ENCODE data around the gene PIGQ.

DNA sequence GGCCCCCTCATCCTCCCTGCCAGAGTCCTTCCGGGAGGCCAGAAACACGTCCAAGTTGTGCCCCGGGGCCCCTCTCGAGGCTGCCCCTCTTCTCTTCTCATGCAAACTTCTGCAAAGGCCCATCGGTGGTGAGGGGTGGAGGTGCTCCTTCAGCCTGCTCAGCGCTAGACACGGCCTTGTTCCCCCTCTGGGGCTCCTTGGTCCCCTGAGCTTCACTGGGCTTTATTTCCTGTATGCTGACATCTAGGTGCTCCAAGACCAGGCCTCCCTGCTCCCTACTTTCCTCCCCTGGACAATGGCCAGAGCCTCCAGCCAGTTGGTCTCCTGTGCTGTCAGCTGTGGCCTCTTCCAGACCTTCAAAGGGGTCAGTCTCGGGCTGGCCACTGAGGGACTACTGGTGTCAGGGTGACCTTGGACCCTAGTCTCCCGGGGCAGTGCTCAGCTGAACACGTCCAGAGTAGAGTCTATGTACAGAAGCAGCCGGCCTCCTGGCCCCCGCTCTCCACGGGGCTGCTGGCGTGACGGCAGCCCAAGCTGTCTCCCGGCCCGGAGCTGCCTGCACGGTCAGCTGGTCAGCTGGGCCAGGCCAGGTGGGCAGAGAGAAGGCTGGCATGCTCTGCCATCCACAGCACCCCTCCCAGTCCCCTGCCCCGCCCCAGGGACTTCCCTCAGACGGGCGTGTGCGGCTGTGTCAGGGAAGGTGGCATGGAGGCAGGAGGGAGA is 11.3 kb upstream of the PIGQ start:
- TF ChIP-seq, protein P1, sequence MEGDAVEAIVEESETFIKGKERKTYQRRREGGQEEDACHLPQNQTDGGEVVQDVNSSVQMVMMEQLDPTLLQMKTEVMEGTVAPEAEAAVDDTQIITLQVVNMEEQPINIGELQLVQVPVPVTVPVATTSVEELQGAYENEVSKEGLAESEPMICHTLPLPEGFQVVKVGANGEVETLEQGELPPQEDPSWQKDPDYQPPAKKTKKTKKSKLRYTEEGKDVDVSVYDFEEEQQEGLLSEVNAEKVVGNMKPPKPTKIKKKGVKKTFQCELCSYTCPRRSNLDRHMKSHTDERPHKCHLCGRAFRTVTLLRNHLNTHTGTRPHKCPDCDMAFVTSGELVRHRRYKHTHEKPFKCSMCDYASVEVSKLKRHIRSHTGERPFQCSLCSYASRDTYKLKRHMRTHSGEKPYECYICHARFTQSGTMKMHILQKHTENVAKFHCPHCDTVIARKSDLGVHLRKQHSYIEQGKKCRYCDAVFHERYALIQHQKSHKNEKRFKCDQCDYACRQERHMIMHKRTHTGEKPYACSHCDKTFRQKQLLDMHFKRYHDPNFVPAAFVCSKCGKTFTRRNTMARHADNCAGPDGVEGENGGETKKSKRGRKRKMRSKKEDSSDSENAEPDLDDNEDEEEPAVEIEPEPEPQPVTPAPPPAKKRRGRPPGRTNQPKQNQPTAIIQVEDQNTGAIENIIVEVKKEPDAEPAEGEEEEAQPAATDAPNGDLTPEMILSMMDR (IDR thresholded peaks at IDR 0.05): no peak
- TF ChIP-seq EP300 (IDR thresholded peaks at IDR 0.05) (no peak), POLR2AphosphoS5 (IDR thresholded peaks at IDR 0.05) (no peak)
